OCI-LY7 (cell line): Measurements from ENCODE around the gene ADAM12. TPM values are rescaled to one million over a fixed set of nuclear protein-coding genes. Genes with fewer than 3 reads are reported as not detected.

Source experiments
- BruUV-seq: library from RNA; stranded (reverse); fragments of 400-500 nt; replicated peaks from 2 replicates; lab custom pipeline; 2021; lab: Mats Ljungman, UMichigan
- CTCF ChIA-PET: fragments of 300-600 bp; sonication (Branson Sonifier 250); formaldehyde crosslinking; loops from one replicate; lab custom pipeline; 2022; ENCODE audit warnings: antibody characterized with exemption; ENCODE audit not compliant: unreplicated experiment; lab: Charles Lee
- POLR2A ChIA-PET: fragments of 300-600 bp; sonication (Branson Sonifier 250); formaldehyde crosslinking; loops from one replicate; lab custom pipeline; 2022; ENCODE audit warnings: antibody characterized with exemption; lab: Charles Lee
- DNase-seq: peaks from one replicate; pipeline ENCODE4 v3.0.0-alpha.2; 2015; ENCODE audit warnings: low spot score
- H2AFZ ChIP-seq: fragments of 200-600 bp; sonication (generic), shearing (Covaris generic); 2 replicates; pipeline ENCODE4 v1.6.1; 2014; ENCODE audit warnings: mild to moderate bottlenecking, antibody characterized with exemption, low read length, moderate library complexity
- H3K27ac ChIP-seq: fragments of 200-600 bp; sonication (generic); 2 replicates; pipeline ENCODE4 v1.5.1; 2014; ENCODE audit warnings: mixed run types, low read depth, mild to moderate bottlenecking, moderate library complexity, low read length, inconsistent platforms; ENCODE audit not compliant: poor library complexity, severe bottlenecking
- H3K36me3 ChIP-seq: fragments of 200-600 bp; sonication (generic); 2 replicates; pipeline ENCODE4 v1.6.1; 2014; ENCODE audit warnings: mild to moderate bottlenecking, antibody characterized with exemption, low read length, moderate library complexity, mixed read lengths; ENCODE audit not compliant: insufficient read depth
- H3K4me1 ChIP-seq: fragments of 200-600 bp; sonication (generic); 2 replicates; pipeline ENCODE4 v1.5.1; 2014; ENCODE audit warnings: mild to moderate bottlenecking, low read length; ENCODE audit not compliant: insufficient read depth, poor library complexity, severe bottlenecking
- H3K4me2 ChIP-seq: fragments of 200-600 bp; sonication (generic); 2 replicates; pipeline ENCODE4 v1.6.1; 2014; ENCODE audit warnings: mild to moderate bottlenecking, low read length
- H3K4me3 ChIP-seq: fragments of 200-600 bp; sonication (generic); 2 replicates; pipeline ENCODE4 v1.5.1; 2014; ENCODE audit warnings: mild to moderate bottlenecking, low read depth, low read length; ENCODE audit not compliant: poor library complexity, severe bottlenecking
- H3K79me2 ChIP-seq: fragments of 200-600 bp; sonication (generic); 2 replicates; pipeline ENCODE4 v1.6.1; 2016; ENCODE audit warnings: low read depth, mild to moderate bottlenecking, low read length, moderate library complexity, mixed read lengths; ENCODE audit not compliant: insufficient read depth
- H3K9me2 ChIP-seq: fragments of 200-600 bp; sonication (generic); 2 replicates; pipeline ENCODE4 v1.6.1; 2016; ENCODE audit warnings: mild to moderate bottlenecking, low read length, mixed read lengths; ENCODE audit not compliant: insufficient read depth
- H3K9me3 ChIP-seq: fragments of 200-600 bp; sonication (generic); 2 replicates; pipeline ENCODE4 v1.6.1; 2014; ENCODE audit warnings: mild to moderate bottlenecking, mixed run types, low read length, mixed read lengths
- H4K20me1 ChIP-seq: fragments of 200-600 bp; sonication (generic); 2 replicates; pipeline ENCODE4 v1.6.1; 2014; ENCODE audit warnings: mild to moderate bottlenecking, antibody characterized with exemption, low read length, moderate library complexity, mixed read lengths; ENCODE audit not compliant: insufficient read depth
- CTCF ChIP-seq: fragments of 200-600 bp; sonication (generic); conservative IDR thresholded peaks from 2 replicates; pipeline ENCODE4 v1.5.1; 2014; ENCODE audit warnings: mild to moderate bottlenecking, antibody characterized with exemption, low read length, moderate library complexity, mixed read lengths
- EZH2phosphoT487 ChIP-seq: fragments of 200-600 bp; sonication (generic); IDR thresholded peaks from 2 replicates; pipeline ENCODE4 v1.6.1; 2018; ENCODE audit warnings: low read depth, borderline replicate concordance, mild to moderate bottlenecking, mixed run types, antibody characterized with exemption, low read length, moderate library complexity, mixed read lengths
- intact Hi-C: fragments of 100-400 bp; cut with micrococcal nuclease; formaldehyde crosslinking; loops from one replicate; pipeline ENCODE4 v1.10.0; 2022; ENCODE audit not compliant: unreplicated experiment
- total RNA-seq, 2 experiments: library from RNA; depleted of rRNA in 1 of 2; stranded (reverse); fragments of >200 nt in 1 of 2; shearing (Covaris generic) in 1 of 2; gene quantifications; 2 replicates each; pipeline ENCODE4 v1.2.3, GENCODE V29; 2014 to 2022

Gene ADAM12
- total RNA-seq, 2 experiments from 2014 or later = 0.06 TPM; not detected in 1

- TF ChIP-seq EZH2phosphoT487 = no peak
- no peak for TF ChIP-seq CTCF
- ChIA-PET POLR2A (interaction anchor here (0.6 kb wide), 1 partner anchor 46 kb away, joined by 3 read pairs; no protein-coding TSS in a partner anchor), CTCF (no interaction called here)
- Histone ChIP-seq H3K27ac (no peak overlapping the region), H3K36me3 (no peaks in the 10 kb centered on the region), H3K4me2 (no peak overlapping the region), H3K9me3 (no peaks in the 10 kb centered on the region), H3K9me2 (no peaks in the 10 kb centered on the region), H2AFZ (no peak overlapping the region), H3K79me2 (no peaks in the 10 kb centered on the region), H3K4me1 (no peaks in the 10 kb centered on the region), H4K20me1 (no peaks in the 10 kb centered on the region), H3K4me3 (no peak overlapping the region)
- no TSS peak for BruUV-seq
- intact Hi-C loops = loop anchor here (5.0 kb wide), 2 partner anchors 522 to 767 kb away; no protein-coding TSS in a partner anchor
- no peak for DNase-seq
Observed at GRCh38 chr10:125980521-125981035, 407.7 kb downstream of the ADAM12 start.

DNA sequence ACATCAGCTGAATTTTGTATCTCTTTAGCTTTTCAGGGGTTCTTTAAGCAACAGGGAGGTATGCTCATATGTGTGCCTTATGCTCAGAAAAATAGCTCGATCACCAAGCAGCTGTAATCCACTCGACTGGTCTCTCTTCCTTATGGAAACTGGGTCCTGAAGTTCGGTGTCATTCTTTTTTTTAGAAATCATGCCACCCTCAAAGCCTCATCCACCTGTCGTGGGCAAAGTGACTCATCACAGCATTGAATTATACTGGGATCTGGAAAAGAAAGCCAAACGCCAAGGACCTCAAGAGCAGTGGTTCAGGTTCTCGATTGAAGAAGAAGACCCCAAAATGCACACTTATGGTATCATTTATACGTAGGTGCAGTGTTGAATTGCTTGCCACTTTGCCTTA, 408.3 kb downstream of the ADAM12 start:
- ChIA-PET POLR2A (no interaction called here), CTCF (no interaction called here)
- DNase-seq = no peak
- Histone ChIP-seq H3K4me1 (no peaks in the 10 kb centered on the region), H3K79me2 (no peaks in the 10 kb centered on the region), H3K9me3 (no peaks in the 10 kb centered on the region), H3K4me2 (no peak overlapping the region), H2AFZ (no peak overlapping the region), H4K20me1 (no peaks in the 10 kb centered on the region), H3K27ac (no peak overlapping the region), H3K4me3 (no peak overlapping the region), H3K9me2 (no peaks in the 10 kb centered on the region), H3K36me3 (no peaks in the 10 kb centered on the region)
- no TSS peak for BruUV-seq
- TF ChIP-seq EZH2phosphoT487 (no peak), CTCF (no peak)
- intact Hi-C loops = loop anchor here (5.0 kb wide), 2 partner anchors 522 to 767 kb away; no protein-coding TSS in a partner anchor

GRCh38 chr10:125976960-125977605, 411.2 kb downstream of the ADAM12 start:
- ChIA-PET POLR2A (no interaction called here), CTCF (no interaction called here)
- no TSS peak for BruUV-seq

More at GRCh38 chr10:125976960-125977605, 411.2 kb downstream of the ADAM12 start:
- no peak overlapping the region for H2AFZ ChIP-seq
- no peaks in the 10 kb centered on the region for H3K36me3 ChIP-seq
- H3K9me2 ChIP-seq = no peaks in the 10 kb centered on the region
- H3K9me3 ChIP-seq = no peaks in the 10 kb centered on the region
- H4K20me1 ChIP-seq = no peaks in the 10 kb centered on the region
- intact Hi-C loops = no loop called here
- no peaks in the 10 kb centered on the region for H3K79me2 ChIP-seq
- no peak overlapping the region for H3K4me2 ChIP-seq
- no peaks in the 10 kb centered on the region for H3K4me1 ChIP-seq
- no peak overlapping the region for H3K27ac ChIP-seq
- no peak overlapping the region for H3K4me3 ChIP-seq
- DNase-seq = peak; percentile 13
- peak; percentile 73 for TF ChIP-seq CTCF
- no peak for TF ChIP-seq EZH2phosphoT487
